ENCODE measurements around the gene SNRPE. TPM values are rescaled to one million over a fixed set of nuclear protein-coding genes. Genes with fewer than 3 reads are reported as not detected.

Gene SNRPE
- total RNA-seq, 1 donor from 2014 or later = 63.1 TPM

GRCh38 chr1:203870245-203870644, 8.8 kb downstream of the SNRPE start:
- ATAC-seq = no peak
- intact Hi-C loops (cut with DNase I) = loop anchor here (2.0 kb wide), 1 partner anchor 203 kb away; the partner anchor contains the start of gene SOX13
- DNase-seq (ENCODE audit: missing footprints) = no peak

- ATAC-seq (peak; percentile 80), DNase-seq (ENCODE audit: missing footprints) (no peak)
- intact Hi-C loops (cut with DNase I) = loop anchor here (1.0 to 2.0 kb wide), 2 partner anchors 202 to 256 kb away; partner anchors contain the start of gene SOX13
These were observed 9.9 kb downstream of the SNRPE start for GRCh38 chr1:203871114-203871880.

GRCh38 chr1:203873094-203873493, 11.7 kb downstream of the SNRPE start:
- DNase-seq (ENCODE audit: missing footprints) (no peak), ATAC-seq (no peak)
- intact Hi-C loops (cut with DNase I) = no loop called here

GRCh38 chr1:203878422-203878821, 17.0 kb downstream of the SNRPE start:
- no peak for ATAC-seq
- intact Hi-C loops (cut with DNase I) = no loop called here

GRCh38 chr1:203880606-203881005, 19.2 kb downstream of the SNRPE start:
- ATAC-seq = no peak
- no peak for DNase-seq (ENCODE audit: missing footprints)
- intact Hi-C loops (cut with DNase I) = no loop called here

More at GRCh38 chr1:203878422-203878821, 17.0 kb downstream of the SNRPE start:
- DNase-seq (ENCODE audit: missing footprints) = no peak

GRCh38 chr1:203888807-203889251, 27.4 kb downstream of the SNRPE start:
- DNase-seq (ENCODE audit: missing footprints) (no peak), ATAC-seq (no peak)
- intact Hi-C loops (cut with DNase I) = no loop called here

- ATAC-seq (no peak), DNase-seq (ENCODE audit: missing footprints) (no peak)
- intact Hi-C loops (cut with DNase I) = no loop called here
These were observed 30.6 kb downstream of the SNRPE start for GRCh38 chr1:203891950-203892349.

DNA sequence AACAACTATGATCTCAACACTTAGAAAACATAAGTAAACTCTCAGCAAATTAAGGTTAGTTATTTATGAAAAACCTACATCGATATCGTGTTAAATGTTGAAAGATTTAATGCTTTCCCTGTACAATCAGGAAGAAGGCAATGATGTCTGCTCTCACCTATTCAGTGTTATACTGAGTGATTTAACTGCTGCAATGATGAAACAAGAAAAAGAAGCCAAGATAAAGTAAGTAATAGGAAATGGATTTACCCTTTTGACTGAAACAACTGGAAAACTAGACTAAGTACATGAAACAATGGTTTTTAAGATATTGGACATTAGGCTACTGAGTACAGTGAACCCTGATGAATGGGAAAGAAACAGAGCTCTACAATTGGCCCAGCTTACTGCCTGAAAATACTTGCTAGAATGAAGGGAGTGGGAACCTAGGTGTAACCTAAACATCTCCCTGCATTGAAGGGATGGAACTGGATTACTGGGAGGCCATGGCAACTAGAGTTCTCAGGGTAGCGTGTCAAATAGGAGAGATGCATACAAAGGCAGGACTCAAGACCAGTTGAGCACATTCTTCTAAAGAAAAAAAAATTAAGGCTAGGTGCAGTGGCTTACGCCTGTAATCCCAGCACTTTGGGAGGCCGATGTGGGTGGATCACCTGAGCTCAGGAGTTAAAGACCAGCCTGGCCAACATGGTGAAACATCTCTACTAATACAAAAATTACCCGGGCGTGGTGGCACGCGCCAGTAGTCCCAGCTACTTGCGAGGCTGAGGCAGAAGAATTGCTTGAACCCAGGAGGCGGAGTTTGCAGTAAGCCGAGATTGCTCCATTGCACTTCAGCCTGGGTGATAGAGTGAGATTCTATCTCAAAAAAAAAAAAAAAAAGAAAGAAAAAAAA, 37.3 kb downstream of the SNRPE start:
- ATAC-seq = no peak
- no peak for DNase-seq (ENCODE audit: missing footprints)
- intact Hi-C loops (cut with DNase I) = no loop called here

DNA sequence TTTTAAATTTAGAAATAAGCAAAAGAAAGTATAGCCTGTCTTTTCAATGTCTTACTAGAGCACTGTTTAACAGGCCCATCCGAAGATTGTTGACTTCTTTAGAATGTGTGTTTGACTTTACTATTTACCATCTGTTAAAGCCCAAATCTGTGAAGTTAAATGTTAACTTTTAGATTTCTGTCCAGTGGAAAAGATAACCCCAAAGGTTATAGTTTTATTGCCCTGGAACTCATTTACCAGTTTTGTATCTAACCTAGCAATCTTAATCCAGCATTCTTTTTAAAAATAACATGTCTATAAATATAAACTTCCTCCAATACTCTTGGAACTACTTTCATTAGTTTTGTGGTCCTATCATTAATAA, 37.9 kb downstream of the SNRPE start:
- no peak for DNase-seq (ENCODE audit: missing footprints)
- intact Hi-C loops (cut with DNase I) = no loop called here
- no peak for ATAC-seq

DNA sequence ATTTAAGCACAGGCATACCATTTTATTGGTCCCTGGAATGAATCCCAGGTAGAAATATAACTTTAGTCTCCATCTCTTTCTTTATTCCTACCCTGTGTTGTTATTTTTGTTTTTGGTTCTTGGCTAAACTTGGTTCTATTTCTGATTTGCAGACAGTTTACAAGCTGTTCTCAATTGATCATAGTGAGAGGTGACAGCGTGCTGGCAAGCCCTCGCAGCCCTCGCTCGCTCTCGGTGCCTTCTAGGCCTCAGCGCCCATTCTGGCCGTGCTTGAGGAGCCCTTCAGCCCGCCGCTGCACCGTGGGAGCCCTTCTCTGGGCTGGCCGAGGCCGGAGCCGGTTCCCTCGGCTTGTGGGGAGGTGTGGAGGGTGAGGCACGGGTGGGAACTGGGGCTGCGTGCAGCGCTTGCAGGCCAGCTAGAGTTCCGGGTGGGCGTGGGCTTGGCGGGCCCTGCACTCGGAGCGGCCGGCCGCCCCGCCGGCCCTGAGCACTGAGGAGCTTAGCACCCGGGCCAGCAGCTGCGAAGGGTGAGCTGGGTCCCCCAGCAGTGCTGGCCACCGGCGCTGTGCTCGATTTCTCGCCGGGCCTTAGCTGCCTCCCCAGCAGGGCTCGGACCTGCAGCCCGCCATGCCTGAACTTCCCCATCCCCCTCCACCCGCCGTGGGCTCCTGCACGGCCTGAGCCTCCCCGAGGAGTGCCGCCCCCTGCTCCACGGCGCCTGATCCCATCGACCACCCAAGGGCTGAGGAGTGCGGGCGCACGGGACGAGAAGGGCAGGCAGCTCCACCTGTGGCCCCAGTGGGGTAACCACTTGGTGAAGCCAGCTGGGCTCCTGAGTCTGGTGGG, 38.7 kb downstream of the SNRPE start:
- ATAC-seq = no peak
- intact Hi-C loops (cut with DNase I) = no loop called here
- DNase-seq (ENCODE audit: missing footprints) = no peak

DNA sequence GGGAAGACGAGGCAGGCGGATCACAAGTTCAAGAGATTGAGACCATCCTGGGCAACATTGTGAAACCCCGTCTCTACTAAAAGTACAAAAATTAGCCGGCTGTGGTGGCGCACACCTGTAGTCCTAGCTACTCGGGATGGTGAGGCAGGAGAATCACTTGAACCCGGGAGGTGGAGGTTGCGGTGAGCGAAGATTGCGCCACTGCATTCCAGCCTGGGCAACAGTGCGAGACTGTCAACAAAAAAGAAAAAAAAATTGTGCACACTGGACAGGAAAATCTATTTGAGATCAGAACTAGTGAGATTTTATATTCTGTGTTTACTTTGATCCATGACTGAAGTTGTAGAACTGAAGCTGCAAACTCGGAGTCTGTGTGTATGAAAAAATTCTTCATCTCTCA, 40.2 kb downstream of the SNRPE start:
- ATAC-seq (no peak), DNase-seq (ENCODE audit: missing footprints) (no peak)
- intact Hi-C loops (cut with DNase I) = no loop called here

GRCh38 chr1:203905275-203905674, 43.9 kb downstream of the SNRPE start:
- ATAC-seq (no peak), DNase-seq (ENCODE audit: missing footprints) (no peak)
- intact Hi-C loops (cut with DNase I) = no loop called here

DNA sequence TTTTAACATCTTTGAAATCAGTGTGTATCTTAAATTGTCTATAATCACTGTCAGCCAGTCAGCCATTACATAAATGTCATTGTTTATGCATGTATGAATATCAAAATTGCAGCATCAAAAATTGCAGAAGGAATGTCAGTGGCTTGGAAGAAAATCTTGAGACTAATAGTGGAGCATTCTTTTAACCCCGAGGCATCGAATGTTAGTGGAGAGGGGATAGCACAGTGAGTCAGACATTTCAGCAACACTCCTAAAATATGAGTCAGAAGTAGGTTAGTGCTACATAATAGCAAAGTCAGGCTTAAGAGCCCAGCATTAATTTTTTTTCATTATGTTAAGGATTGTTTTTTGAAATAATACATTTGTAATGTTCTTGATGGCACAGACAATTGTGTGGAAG, 45.5 kb downstream of the SNRPE start:
- no peak for DNase-seq (ENCODE audit: missing footprints)
- intact Hi-C loops (cut with DNase I) = no loop called here
- ATAC-seq = no peak

GRCh38 chr1:203907901-203908300, 46.5 kb downstream of the SNRPE start:
- intact Hi-C loops (cut with DNase I) = no loop called here
- ATAC-seq (no peak), DNase-seq (ENCODE audit: missing footprints) (no peak)

DNA sequence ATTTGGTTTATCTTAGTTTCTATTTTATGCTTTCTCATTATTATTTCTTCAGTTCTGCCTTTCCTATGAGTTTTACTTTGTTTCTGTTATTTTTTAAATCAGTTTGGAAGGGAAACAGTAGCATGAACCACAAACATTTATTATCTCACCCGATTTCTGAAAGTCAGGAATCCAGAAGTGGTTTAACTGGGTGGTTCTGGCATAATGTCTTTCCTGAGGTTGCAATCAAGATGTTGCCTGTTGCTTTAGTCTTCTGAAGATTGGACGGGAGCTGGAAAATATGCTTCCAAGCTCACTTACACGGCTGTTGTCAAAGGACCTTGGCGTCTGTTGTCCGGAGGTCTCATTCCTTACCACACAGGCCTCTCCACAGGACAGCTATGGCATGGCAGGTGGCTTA, 50.4 kb downstream of the SNRPE start:
- ATAC-seq (no peak), DNase-seq (ENCODE audit: missing footprints) (no peak)
- intact Hi-C loops (cut with DNase I) = no loop called here

- ATAC-seq (no peak), DNase-seq (ENCODE audit: missing footprints) (no peak)
- intact Hi-C loops (cut with DNase I) = no loop called here
These were observed 51.7 kb downstream of the SNRPE start for GRCh38 chr1:203913073-203913521.

GRCh38 chr1:203914292-203914691, 52.9 kb downstream of the SNRPE start:
- DNase-seq (ENCODE audit: missing footprints) = no peak
- intact Hi-C loops (cut with DNase I) = no loop called here
- ATAC-seq = no peak

DNA sequence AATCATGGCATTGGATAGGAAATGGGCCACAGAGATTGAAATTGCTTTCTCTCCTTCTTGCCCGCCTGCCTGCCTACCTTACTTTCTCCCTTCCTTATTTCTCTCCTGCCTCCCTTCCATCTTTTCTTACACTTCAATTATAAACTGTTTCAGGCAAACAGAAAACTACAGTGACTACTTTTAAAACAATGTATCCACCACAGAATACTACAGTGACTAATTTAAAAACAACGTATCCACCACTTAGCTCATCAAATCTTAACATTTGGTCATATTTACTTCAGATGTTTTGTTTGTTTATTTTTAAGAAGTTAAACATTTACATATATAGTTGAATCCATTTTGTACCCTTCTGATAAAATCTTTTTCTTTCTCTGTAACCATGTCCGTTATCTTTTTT, 54.4 kb downstream of the SNRPE start:
- intact Hi-C loops (cut with DNase I) = no loop called here
- DNase-seq (ENCODE audit: missing footprints) = no peak
- ATAC-seq = no peak

GRCh38 chr1:203916756-203917155, 55.4 kb downstream of the SNRPE start:
- intact Hi-C loops (cut with DNase I) = no loop called here
- ATAC-seq (no peak), DNase-seq (ENCODE audit: missing footprints) (no peak)

All from Right ventricle myocardium inferior (tissue), 1 donor.